ENCODE results near the gene SCYGR8.

DNA sequence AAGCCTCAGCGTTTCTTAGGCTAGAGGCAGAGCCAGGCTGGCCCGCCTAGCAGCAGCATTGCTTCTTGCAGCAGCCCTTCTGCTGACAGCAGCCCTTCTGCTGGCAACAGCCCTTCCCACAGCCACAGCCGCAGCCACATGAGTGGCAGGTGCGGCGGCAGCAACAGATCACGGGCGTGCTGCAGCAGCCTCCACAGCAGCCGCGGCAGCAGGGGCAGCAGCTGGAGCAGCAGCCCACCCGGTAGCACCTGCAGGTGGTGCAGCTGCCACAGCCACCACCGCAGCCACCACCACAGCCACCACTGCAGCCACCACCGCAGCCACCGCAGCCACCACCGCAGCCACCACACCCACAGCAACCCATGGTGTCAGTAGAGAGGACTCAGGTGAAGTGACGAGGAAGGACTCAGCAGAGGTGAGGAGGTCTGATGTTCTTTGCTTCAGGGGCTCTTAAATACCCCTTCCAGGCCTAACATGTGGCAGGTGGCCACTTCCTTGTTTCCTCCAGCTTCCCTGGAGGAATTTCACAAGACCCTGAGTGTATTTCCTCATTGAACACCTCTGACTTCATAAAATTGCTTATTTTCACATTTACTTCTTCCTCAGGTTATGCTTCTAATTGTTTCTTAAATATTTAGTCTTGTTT is 21.2 kb upstream of the SCYGR8 start, which contains the start of gene SCYGR6:
- TF ChIP-seq, protein P1, sequence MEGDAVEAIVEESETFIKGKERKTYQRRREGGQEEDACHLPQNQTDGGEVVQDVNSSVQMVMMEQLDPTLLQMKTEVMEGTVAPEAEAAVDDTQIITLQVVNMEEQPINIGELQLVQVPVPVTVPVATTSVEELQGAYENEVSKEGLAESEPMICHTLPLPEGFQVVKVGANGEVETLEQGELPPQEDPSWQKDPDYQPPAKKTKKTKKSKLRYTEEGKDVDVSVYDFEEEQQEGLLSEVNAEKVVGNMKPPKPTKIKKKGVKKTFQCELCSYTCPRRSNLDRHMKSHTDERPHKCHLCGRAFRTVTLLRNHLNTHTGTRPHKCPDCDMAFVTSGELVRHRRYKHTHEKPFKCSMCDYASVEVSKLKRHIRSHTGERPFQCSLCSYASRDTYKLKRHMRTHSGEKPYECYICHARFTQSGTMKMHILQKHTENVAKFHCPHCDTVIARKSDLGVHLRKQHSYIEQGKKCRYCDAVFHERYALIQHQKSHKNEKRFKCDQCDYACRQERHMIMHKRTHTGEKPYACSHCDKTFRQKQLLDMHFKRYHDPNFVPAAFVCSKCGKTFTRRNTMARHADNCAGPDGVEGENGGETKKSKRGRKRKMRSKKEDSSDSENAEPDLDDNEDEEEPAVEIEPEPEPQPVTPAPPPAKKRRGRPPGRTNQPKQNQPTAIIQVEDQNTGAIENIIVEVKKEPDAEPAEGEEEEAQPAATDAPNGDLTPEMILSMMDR (IDR thresholded peaks at IDR 0.05) = no peak
- no peak for TF ChIP-seq POLR2A (IDR thresholded peaks at IDR 0.05)
